ENCODE results near the gene KRT35. TPM values are rescaled to one million over a fixed set of nuclear protein-coding genes. Genes with fewer than 3 reads are reported as not detected.
A peak's percentile ranks its signal among the peaks of the same experiment; 100 is the strongest.

The KRT35 gene
- total RNA-seq, 1 donor from 2014 or later, result not detected

DNA sequence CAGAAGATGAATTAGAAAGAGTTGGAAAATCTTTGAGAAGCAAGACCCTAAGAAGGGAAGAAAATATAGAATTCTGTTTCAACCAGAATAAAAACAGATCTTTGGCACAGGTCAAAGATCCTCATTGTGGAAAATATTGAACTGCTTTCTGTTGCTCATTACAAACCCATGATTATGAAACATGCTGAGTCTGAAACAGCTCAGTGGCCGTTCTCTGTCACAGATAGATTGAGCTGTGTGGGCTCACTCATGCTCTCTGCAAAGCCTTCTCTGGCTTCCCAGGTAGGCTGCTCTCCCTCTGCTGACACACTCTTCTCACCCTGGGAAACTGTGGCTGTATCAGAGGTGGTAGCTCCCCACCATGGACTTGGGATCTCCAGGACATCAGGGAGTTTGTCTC lies 36.8 kb downstream of the KRT35 start:
- H3K9ac ChIP-seq (ENCODE audit: low read length), result no peak overlapping the region
- no peaks in the 10 kb centered on the region for H3K27me3 ChIP-seq (ENCODE audit: insufficient read depth, low read length)
- no peak overlapping the region for H3K27ac ChIP-seq (ENCODE audit: low read depth, low read length)
- H3K4me2 ChIP-seq (ENCODE audit: low read length), result no peak overlapping the region
- peaks cover 1% of the 10 kb centered on the region for H3K9me3 Mint-ChIP-seq (ENCODE audit: unreplicated experiment)
- peaks cover 6% of the 10 kb centered on the region for H3K4me1 ChIP-seq (ENCODE audit: insufficient read depth, low read length)
- H3K27me3 Mint-ChIP-seq (ENCODE audit: low read depth, unreplicated experiment), result peaks cover 36% of the 10 kb centered on the region
- no peak overlapping the region for H3K27ac Mint-ChIP-seq (ENCODE audit: unreplicated experiment)
- TF ChIP-seq, protein P1, sequence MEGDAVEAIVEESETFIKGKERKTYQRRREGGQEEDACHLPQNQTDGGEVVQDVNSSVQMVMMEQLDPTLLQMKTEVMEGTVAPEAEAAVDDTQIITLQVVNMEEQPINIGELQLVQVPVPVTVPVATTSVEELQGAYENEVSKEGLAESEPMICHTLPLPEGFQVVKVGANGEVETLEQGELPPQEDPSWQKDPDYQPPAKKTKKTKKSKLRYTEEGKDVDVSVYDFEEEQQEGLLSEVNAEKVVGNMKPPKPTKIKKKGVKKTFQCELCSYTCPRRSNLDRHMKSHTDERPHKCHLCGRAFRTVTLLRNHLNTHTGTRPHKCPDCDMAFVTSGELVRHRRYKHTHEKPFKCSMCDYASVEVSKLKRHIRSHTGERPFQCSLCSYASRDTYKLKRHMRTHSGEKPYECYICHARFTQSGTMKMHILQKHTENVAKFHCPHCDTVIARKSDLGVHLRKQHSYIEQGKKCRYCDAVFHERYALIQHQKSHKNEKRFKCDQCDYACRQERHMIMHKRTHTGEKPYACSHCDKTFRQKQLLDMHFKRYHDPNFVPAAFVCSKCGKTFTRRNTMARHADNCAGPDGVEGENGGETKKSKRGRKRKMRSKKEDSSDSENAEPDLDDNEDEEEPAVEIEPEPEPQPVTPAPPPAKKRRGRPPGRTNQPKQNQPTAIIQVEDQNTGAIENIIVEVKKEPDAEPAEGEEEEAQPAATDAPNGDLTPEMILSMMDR (IDR thresholded peaks at IDR 0.05; ENCODE audit: insufficient read depth, low read depth, low read length), result no peak
- TF ChIP-seq EZH2 (IDR thresholded peaks at IDR 0.05; ENCODE audit: insufficient read depth, low read length), result no peak
- no peaks in the 10 kb centered on the region for H3K79me2 ChIP-seq (ENCODE audit: insufficient read depth, low read length)
- no peaks in the 10 kb centered on the region for H4K20me1 ChIP-seq (ENCODE audit: insufficient read depth, low read length)
- no peak overlapping the region for H3K4me3 Mint-ChIP-seq (ENCODE audit: unreplicated experiment)
- no peaks in the 10 kb centered on the region for H3K9me3 ChIP-seq (ENCODE audit: insufficient read depth, low read depth, low read length)
- FAIRE-seq (no peak), DNase-seq (ENCODE audit: low read depth) (no peak)
- no peaks in the 10 kb centered on the region for H3K36me3 Mint-ChIP-seq (ENCODE audit: low read depth, unreplicated experiment)
- no peaks in the 10 kb centered on the region for H3K36me3 ChIP-seq (ENCODE audit: insufficient read depth, low read length)
- H3K4me1 Mint-ChIP-seq (ENCODE audit: low read depth, unreplicated experiment), result peaks cover 4% of the 10 kb centered on the region
- H3K4me3 ChIP-seq (ENCODE audit: insufficient read depth, low read depth, low read length), result no peak overlapping the region
- no peak overlapping the region for H2AFZ ChIP-seq (ENCODE audit: low read depth, low read length)

DNA sequence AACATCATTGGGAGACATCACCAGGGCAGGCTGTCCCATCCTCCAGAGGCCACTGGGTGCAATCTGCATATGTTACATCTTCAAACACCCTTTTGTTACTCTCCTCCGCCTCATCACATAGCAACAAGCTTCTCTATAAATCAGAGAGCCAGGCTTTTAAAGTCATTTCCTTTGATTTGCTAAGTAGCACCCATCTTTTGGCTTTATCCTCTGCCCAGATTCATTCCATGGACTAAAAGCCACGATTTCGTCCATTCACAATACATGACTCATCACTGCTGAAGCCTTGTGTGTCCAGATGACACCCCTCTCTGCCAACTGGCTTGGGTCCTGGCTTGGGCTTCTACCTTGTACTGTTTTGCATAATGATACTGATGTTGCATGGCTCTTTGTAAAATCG lies 38.2 kb downstream of the KRT35 start:
- Mint-ChIP-seq H3K36me3 (ENCODE audit: low read depth, unreplicated experiment) (no peaks in the 10 kb centered on the region), H3K27ac (ENCODE audit: unreplicated experiment) (no peak overlapping the region), H3K4me3 (ENCODE audit: unreplicated experiment) (no peak overlapping the region), H3K4me1 (ENCODE audit: low read depth, unreplicated experiment) (peaks cover 4% of the 10 kb centered on the region), H3K27me3 (ENCODE audit: low read depth, unreplicated experiment) (peaks cover 34% of the 10 kb centered on the region), H3K9me3 (ENCODE audit: unreplicated experiment) (peaks cover 1% of the 10 kb centered on the region)
- H3K27me3 ChIP-seq (ENCODE audit: insufficient read depth, low read length), result no peaks in the 10 kb centered on the region
- peaks cover 6% of the 10 kb centered on the region for H3K4me1 ChIP-seq (ENCODE audit: insufficient read depth, low read length)
- no peak overlapping the region for H2AFZ ChIP-seq (ENCODE audit: low read depth, low read length)
- H3K27ac ChIP-seq (ENCODE audit: low read depth, low read length), result no peak overlapping the region
- H3K9me3 ChIP-seq (ENCODE audit: insufficient read depth, low read depth, low read length), result no peaks in the 10 kb centered on the region
- H3K36me3 ChIP-seq (ENCODE audit: insufficient read depth, low read length), result no peaks in the 10 kb centered on the region
- DNase-seq (ENCODE audit: low read depth) (peak; percentile 76), FAIRE-seq (no peak)
- no peaks in the 10 kb centered on the region for H4K20me1 ChIP-seq (ENCODE audit: insufficient read depth, low read length)
- no peak for TF ChIP-seq EZH2 (IDR thresholded peaks at IDR 0.05; ENCODE audit: insufficient read depth, low read length)
- TF ChIP-seq, protein P1 (IDR thresholded peaks at IDR 0.05; ENCODE audit: insufficient read depth, low read depth, low read length), result no peak
- no peak overlapping the region for H3K9ac ChIP-seq (ENCODE audit: low read length)
- H3K4me2 ChIP-seq (ENCODE audit: low read length), result no peak overlapping the region
- no peaks in the 10 kb centered on the region for H3K79me2 ChIP-seq (ENCODE audit: insufficient read depth, low read length)
- no peak overlapping the region for H3K4me3 ChIP-seq (ENCODE audit: insufficient read depth, low read depth, low read length)

DNA sequence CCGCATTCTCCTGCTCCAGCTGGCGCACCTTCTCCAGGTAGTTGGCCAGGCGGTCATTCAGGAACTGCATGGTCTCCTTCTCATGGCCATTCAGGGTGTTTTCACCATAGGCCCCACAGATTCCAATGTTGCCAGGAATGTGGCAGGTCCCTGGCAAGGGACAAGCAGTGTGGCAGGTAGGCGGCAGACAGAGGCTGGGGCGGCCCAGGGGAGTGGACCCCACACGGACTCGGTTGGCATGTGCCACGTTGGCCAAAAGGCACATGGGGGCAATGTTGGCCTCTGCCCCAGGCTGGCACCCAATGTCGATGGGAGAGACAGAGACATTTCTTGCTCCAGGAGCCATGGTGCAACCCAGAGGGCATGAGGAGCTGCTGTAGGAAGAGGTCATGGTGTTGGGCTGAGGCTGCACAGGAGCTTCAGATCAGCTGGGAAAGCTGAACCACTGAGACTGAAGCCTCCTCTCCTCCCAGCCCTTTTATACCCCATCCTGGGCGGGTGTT lies 40.4 kb downstream of the KRT35 start, which contains the start of gene KRT38:
Gene KRT38 (minus strand): TSS at position 453 of the 503 bp plus-strand sequence. CDS start 62 bp downstream, at position 391.
- FAIRE-seq, result no peak
- Mint-ChIP-seq H3K4me1 (ENCODE audit: low read depth, unreplicated experiment) (peaks cover 1% of the 10 kb centered on the region), H3K4me3 (ENCODE audit: unreplicated experiment) (no peak within 1 kb of the TSS), H3K27ac (ENCODE audit: unreplicated experiment) (no peak within 1 kb of the TSS), H3K9me3 (ENCODE audit: unreplicated experiment) (peaks cover 1% of the 10 kb centered on the region), H3K27me3 (ENCODE audit: low read depth, unreplicated experiment) (peaks cover 45% of the 10 kb centered on the region), H3K36me3 (ENCODE audit: low read depth, unreplicated experiment) (no peaks in the 10 kb centered on the region)
- no peak within 1 kb of the TSS for H3K4me3 ChIP-seq (ENCODE audit: insufficient read depth, low read depth, low read length)
- TF ChIP-seq, protein P1 (IDR thresholded peaks at IDR 0.05; ENCODE audit: insufficient read depth, low read depth, low read length), result no peak
- no peak for TF ChIP-seq EZH2 (IDR thresholded peaks at IDR 0.05; ENCODE audit: insufficient read depth, low read length)
- no peak within 1 kb of the TSS for H3K4me2 ChIP-seq (ENCODE audit: low read length)
- no peaks in the 10 kb centered on the region for H3K79me2 ChIP-seq (ENCODE audit: insufficient read depth, low read length)
- H3K9ac ChIP-seq (ENCODE audit: low read length), result no peak within 1 kb of the TSS
- no peaks in the 10 kb centered on the region for H3K27me3 ChIP-seq (ENCODE audit: insufficient read depth, low read length)
- no peak within 1 kb of the TSS for H3K27ac ChIP-seq (ENCODE audit: low read depth, low read length)
- H2AFZ ChIP-seq (ENCODE audit: low read depth, low read length), result no peak within 1 kb of the TSS
- DNase-seq (ENCODE audit: low read depth), result no peak
- H3K4me1 ChIP-seq (ENCODE audit: insufficient read depth, low read length), result no peaks in the 10 kb centered on the region
- no peaks in the 10 kb centered on the region for H3K9me3 ChIP-seq (ENCODE audit: insufficient read depth, low read depth, low read length)
- no peaks in the 10 kb centered on the region for H3K36me3 ChIP-seq (ENCODE audit: insufficient read depth, low read length)
- H4K20me1 ChIP-seq (ENCODE audit: insufficient read depth, low read length), result no peaks in the 10 kb centered on the region

All from astrocyte (in vitro differentiated cells and primary cell).